Stomach smooth muscle (tissue), 2 donors: ENCODE data around the gene CBLN3.

Experiments used
- H3K27ac ChIP-seq: one replicate; pipeline ENCODE4 v1.7.0; 2013; ENCODE audit warnings: mild to moderate bottlenecking, low read length, inconsistent platforms
- H3K27me3 ChIP-seq, 2 donors: one replicate each; pipeline ENCODE4 v1.7.0; 2013; ENCODE audit warnings: low read length in 2 of 2; ENCODE audit not compliant: insufficient read depth in 2 of 2, control insufficient read depth in 1 of 2
- H3K36me3 ChIP-seq, 2 donors: one replicate each; pipeline ENCODE4 v1.7.0; 2013; ENCODE audit warnings: low read length in 2 of 2; ENCODE audit not compliant: control insufficient read depth in 2 of 2, insufficient read depth in 2 of 2
- H3K4me1 ChIP-seq: one replicate; pipeline ENCODE4 v1.7.0; 2013; ENCODE audit warnings: low read length; ENCODE audit not compliant: control insufficient read depth, insufficient read depth
- H3K4me3 ChIP-seq, 2 donors: one replicate each; pipeline ENCODE4 v1.7.0; 2013; ENCODE audit warnings: low read length in 2 of 2
- H3K9ac ChIP-seq, 2 donors: one replicate each; pipeline ENCODE4 v1.7.0; 2013; ENCODE audit warnings: low read length in 2 of 2, mild to moderate bottlenecking in 1 of 2
- H3K9me3 ChIP-seq, 2 donors: one replicate each; pipeline ENCODE4 v1.7.0; 2013; ENCODE audit warnings: low read length in 2 of 2; ENCODE audit not compliant: control insufficient read depth in 2 of 2
- donor health status: healthy.
- donor health status: Pancreatic carcinoma.

Gene CBLN3

GRCh38 chr14:24422694-24423601, 6.5 kb downstream of the CBLN3 start:
- H3K9ac ChIP-seq = peak overlapping the region in 1 of 2 donors; percentile 21
- peaks cover 5% of the 10 kb centered on the region for H3K4me1 ChIP-seq
- H3K4me3 ChIP-seq = no peak overlapping the region
- peaks cover 7 to 12% of the 10 kb centered on the region in 2 donors for H3K27me3 ChIP-seq
- H3K27ac ChIP-seq = no peak overlapping the region
- no peaks in the 10 kb centered on the region for H3K9me3 ChIP-seq
- H3K36me3 ChIP-seq = no peaks in the 10 kb centered on the region

DNA sequence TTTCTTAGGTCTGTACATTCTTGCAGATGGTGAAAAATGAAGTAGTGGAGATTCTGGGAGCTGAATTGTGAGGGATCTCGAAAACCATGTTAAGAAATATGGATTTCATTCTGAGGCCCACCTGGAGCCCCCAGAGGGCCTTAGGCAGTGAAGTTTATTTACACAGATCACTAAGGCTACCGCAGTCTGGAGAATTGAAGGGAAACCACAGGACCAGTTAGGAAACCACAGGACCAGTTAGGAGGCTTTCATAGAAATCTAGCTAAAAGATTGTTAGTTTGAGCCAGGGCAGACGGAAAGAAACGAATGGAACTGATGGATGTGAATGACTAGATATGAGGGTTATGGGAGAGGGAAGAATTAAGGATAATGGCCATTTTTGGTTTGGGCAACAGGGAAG, 7.2 kb downstream of the CBLN3 start:
- Histone ChIP-seq H3K4me1 (peaks cover 5% of the 10 kb centered on the region), H3K27ac (no peak overlapping the region), H3K9ac (peak overlapping the region in 1 of 2 donors; percentile 21), H3K27me3 (peaks cover 7 to 12% of the 10 kb centered on the region in 2 donors), H3K9me3 (no peaks in the 10 kb centered on the region), H3K36me3 (no peaks in the 10 kb centered on the region), H3K4me3 (no peak overlapping the region)

DNA sequence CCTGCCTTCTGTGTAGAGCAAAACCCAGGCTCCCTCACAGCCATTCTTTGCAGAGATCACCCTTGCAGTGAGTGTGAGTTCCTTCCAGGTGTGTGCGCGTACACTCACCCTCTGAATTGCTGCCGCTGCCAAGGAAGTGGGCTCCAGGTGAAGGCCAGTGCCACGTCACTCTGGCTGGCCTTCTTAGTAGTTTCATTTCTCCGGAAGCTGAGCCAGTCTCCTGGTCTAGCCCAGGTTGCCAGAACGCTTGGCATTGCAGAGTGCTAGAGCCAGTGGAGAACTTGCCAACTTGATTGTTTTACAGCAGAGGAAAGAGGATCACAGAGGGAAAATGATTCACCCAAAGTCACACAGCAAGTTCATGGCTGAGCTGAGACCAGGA, 11.0 kb downstream of the CBLN3 start:
- no peaks in the 10 kb centered on the region for H3K9me3 ChIP-seq
- no peak overlapping the region for H3K9ac ChIP-seq

GRCh38 chr14:24417832-24418491, 11.5 kb downstream of the CBLN3 start:
- Histone ChIP-seq H3K9me3 (no peaks in the 10 kb centered on the region), H3K27me3 (peaks cover 7 to 12% of the 10 kb centered on the region in 2 donors), H3K9ac (no peak overlapping the region), H3K4me1 (peaks cover 3% of the 10 kb centered on the region), H3K4me3 (no peak overlapping the region), H3K36me3 (peaks cover 0 to 18% of the 10 kb centered on the region in 2 donors), H3K27ac (no peak overlapping the region)

More for the DNA sequence above, 11.0 kb downstream of the CBLN3 start:
- Histone ChIP-seq H3K4me3 (no peak overlapping the region), H3K27ac (no peak overlapping the region), H3K36me3 (peaks cover 0 to 15% of the 10 kb centered on the region in 2 donors), H3K27me3 (peaks cover 7 to 12% of the 10 kb centered on the region in 2 donors), H3K4me1 (peaks cover 3% of the 10 kb centered on the region)

- Histone ChIP-seq H3K36me3 (peaks cover 0 to 21% of the 10 kb centered on the region in 2 donors), H3K9me3 (no peaks in the 10 kb centered on the region), H3K4me1 (peaks cover 3% of the 10 kb centered on the region), H3K4me3 (no peak overlapping the region), H3K27me3 (peaks cover 3 to 7% of the 10 kb centered on the region in 2 donors), H3K27ac (no peak overlapping the region), H3K9ac (no peak overlapping the region)
Measured at GRCh38 chr14:24416932-24417619, 12.4 kb downstream of the CBLN3 start.

DNA sequence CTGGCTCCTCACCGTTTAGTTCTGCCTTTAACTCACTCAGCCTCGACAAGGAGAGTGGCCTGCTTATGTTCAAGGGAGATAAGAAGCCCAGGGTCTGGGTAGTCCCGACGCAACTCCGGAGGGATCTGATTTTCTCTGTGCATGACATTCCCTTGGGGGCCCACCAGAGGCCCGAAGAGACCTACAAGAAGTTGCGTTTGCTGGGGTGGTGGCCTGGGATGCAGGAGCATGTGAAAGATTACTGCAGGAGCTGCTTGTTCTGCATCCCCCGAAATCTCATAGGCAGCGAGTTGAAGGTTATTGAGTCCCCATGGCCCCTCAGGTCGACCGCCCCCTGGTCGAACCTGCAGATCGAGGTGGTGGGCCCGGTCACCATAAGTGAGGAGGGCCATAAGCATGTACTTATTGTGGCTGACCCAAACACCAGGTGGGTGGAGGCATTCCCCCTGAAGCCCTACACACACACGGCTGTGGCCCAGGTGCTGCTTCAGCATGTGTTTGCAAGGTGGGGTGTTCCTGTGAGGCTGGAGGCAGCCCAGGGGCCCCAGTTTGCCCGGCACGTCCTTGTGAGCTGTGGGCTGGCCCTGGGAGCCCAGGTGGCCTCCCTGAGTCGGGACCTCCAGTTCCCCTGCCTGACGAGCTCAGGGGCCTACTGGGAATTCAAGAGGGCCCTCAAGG, 13.1 kb downstream of the CBLN3 start:
- Histone ChIP-seq H3K9ac (no peak overlapping the region), H3K27me3 (peaks cover 3 to 7% of the 10 kb centered on the region in 2 donors), H3K36me3 (peaks cover 0 to 21% of the 10 kb centered on the region in 2 donors), H3K4me1 (peaks cover 3% of the 10 kb centered on the region), H3K4me3 (no peak overlapping the region), H3K9me3 (no peaks in the 10 kb centered on the region), H3K27ac (no peak overlapping the region)

DNA sequence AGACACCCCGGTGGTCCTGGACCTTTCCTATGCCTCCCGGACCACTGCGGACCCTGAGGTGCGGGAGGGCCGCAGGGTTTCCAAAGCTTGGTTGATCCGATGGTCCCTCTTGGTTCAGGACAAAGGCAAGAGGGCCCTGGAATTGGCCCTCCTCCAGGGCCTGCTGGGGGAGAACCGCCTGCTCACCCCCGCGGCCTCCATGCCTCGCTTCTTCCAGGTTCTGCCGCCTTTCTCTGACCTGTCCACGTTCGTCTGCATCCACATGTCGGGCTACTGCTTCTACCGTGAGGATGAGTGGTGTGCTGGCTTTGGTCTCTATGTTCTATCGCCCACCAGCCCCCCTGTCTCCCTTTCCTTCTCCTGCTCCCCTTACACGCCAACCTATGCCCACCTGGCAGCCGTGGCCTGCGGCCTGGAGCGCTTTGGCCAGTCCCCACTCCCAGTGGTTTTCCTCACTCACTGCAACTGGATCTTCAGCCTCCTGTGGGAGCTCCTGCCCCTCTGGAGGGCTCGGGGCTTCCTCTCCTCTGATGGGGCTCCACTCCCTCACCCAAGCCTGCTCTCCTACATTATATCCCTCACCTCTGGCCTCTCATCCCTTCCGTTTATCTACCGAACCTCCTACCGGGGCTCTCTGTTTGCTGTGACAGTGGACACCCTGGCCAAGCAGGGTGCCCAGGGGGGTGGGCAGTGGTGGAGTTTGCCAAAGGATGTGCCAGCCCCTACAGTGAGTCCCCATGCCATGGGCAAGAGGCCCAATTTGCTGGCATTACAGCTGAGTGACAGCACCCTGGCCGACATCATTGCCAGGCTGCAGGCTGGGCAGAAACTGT, 13.8 kb downstream of the CBLN3 start:
- H3K27ac ChIP-seq = no peak overlapping the region
- no peak overlapping the region for H3K9ac ChIP-seq
- H3K4me1 ChIP-seq = peaks cover 3% of the 10 kb centered on the region
- H3K4me3 ChIP-seq = no peak overlapping the region
- peaks cover 3% of the 10 kb centered on the region in 2 donors for H3K27me3 ChIP-seq
- peaks cover 0 to 27% of the 10 kb centered on the region in 2 donors for H3K36me3 ChIP-seq
- no peaks in the 10 kb centered on the region for H3K9me3 ChIP-seq

- Histone ChIP-seq H3K36me3 (peaks cover 0 to 31% of the 10 kb centered on the region in 2 donors), H3K9ac (no peak overlapping the region), H3K4me3 (no peak overlapping the region), H3K27ac (no peak overlapping the region), H3K4me1 (peaks cover 3% of the 10 kb centered on the region), H3K9me3 (no peaks in the 10 kb centered on the region), H3K27me3 (no peaks in the 10 kb centered on the region)
Measured at GRCh38 chr14:24414732-24415420, 14.6 kb downstream of the CBLN3 start.

GRCh38 chr14:24414077-24414476, 15.4 kb downstream of the CBLN3 start:
- Histone ChIP-seq H3K4me3 (no peak overlapping the region), H3K36me3 (peaks cover 3 to 31% of the 10 kb centered on the region in 2 donors), H3K27me3 (no peaks in the 10 kb centered on the region), H3K9me3 (no peaks in the 10 kb centered on the region), H3K9ac (no peak overlapping the region), H3K4me1 (peaks cover 3% of the 10 kb centered on the region), H3K27ac (no peak overlapping the region)
